GM18526 (cell line): ENCODE data around the gene HMCN2.

Source experiments
- POLR2A ChIP-seq: IDR thresholded peaks from 3 replicates; pipeline ENCODE4 v1.6.1; 2011; ENCODE audit not compliant: insufficient read length; ENCODE audit errors: extremely low read depth

HMCN2 gene

GRCh38 chr9:130363755-130364404, 98.3 kb downstream of the HMCN2 start:
- TF ChIP-seq POLR2A: no peak

- no peak for TF ChIP-seq POLR2A
Observed at GRCh38 chr9:130364619-130365322, 99.2 kb downstream of the HMCN2 start.

- TF ChIP-seq POLR2A: no peak
Observed at GRCh38 chr9:130365323-130365721, 99.8 kb downstream of the HMCN2 start.

- TF ChIP-seq POLR2A: no peak
Observed at GRCh38 chr9:130366072-130366471, 100.5 kb downstream of the HMCN2 start.

- TF ChIP-seq POLR2A: no peak
Observed at GRCh38 chr9:130366888-130367550, 101.5 kb downstream of the HMCN2 start.

GRCh38 chr9:130368631-130369103, 103.1 kb downstream of the HMCN2 start:
- TF ChIP-seq POLR2A: no peak

GRCh38 chr9:130370226-130370625, 104.7 kb downstream of the HMCN2 start:
- no peak for TF ChIP-seq POLR2A

GRCh38 chr9:130371196-130371966, 105.8 kb downstream of the HMCN2 start:
- no peak for TF ChIP-seq POLR2A

GRCh38 chr9:130372057-130372456, 106.5 kb downstream of the HMCN2 start:
- TF ChIP-seq POLR2A: no peak

GRCh38 chr9:130373679-130374325, 108.2 kb downstream of the HMCN2 start:
- TF ChIP-seq POLR2A: no peak

- no peak for TF ChIP-seq POLR2A
Observed at GRCh38 chr9:130377612-130378011, 112.1 kb downstream of the HMCN2 start.

- TF ChIP-seq POLR2A: no peak
Observed at GRCh38 chr9:130378875-130379648, 113.5 kb downstream of the HMCN2 start.

GRCh38 chr9:130379649-130379970, 114.0 kb downstream of the HMCN2 start:
- no peak for TF ChIP-seq POLR2A

GRCh38 chr9:130380920-130381469, 115.4 kb downstream of the HMCN2 start:
- TF ChIP-seq POLR2A: no peak
